DND-41 (cell line): ENCODE results near the gene MTA3.

Experiments used
- ATAC-seq: fragments of 200-7000 bp; cut with Tn5 transposase; 3 replicates; pipeline ENCODE4 v1.9.1; 2021; ENCODE audit warnings: low read depth; ENCODE audit not compliant: insufficient read depth
- DNase-seq: peaks from one replicate; pipeline ENCODE4 v3.0.0-alpha.2; 2020
- H2AFZ ChIP-seq: 2 replicates; pipeline ENCODE4 v1.6.0; 2012; ENCODE audit warnings: low read depth, low read length
- H3K27ac ChIP-seq: 2 replicates; pipeline ENCODE4 v1.5.1; 2012; ENCODE audit warnings: low read length, inconsistent platforms
- H3K27me3 ChIP-seq: fragments of 200-600 bp; sonication (generic); 2 replicates; pipeline ENCODE4 v1.6.0; 2012; ENCODE audit warnings: low read length, mild to moderate bottlenecking, inconsistent platforms; ENCODE audit not compliant: insufficient read depth, poor library complexity
- H3K36me3 ChIP-seq: 2 replicates; pipeline ENCODE4 v1.5.1; 2012; ENCODE audit warnings: low read length, inconsistent platforms; ENCODE audit not compliant: insufficient read depth
- H3K4me1 ChIP-seq: 2 replicates; pipeline ENCODE4 v1.5.1; 2012; ENCODE audit warnings: mild to moderate bottlenecking, low read length; ENCODE audit not compliant: insufficient read depth
- H3K4me2 ChIP-seq: 2 replicates; pipeline ENCODE4 v1.6.0; 2012; ENCODE audit warnings: mild to moderate bottlenecking, moderate library complexity, low read length, inconsistent platforms; ENCODE audit not compliant: insufficient read depth
- H3K4me3 ChIP-seq, 2 experiments: fragments of 200-600 bp in 1 of 2; shearing (Covaris generic) in 1 of 2; 2 replicates each; pipeline ENCODE4 v1.5.1; 2012 to 2016; ENCODE audit warnings: inconsistent platforms in 2 of 2, low read length in 2 of 2, mild to moderate bottlenecking in 2 of 2, low read depth in 1 of 2, moderate library complexity in 1 of 2
- H3K79me2 ChIP-seq: 2 replicates; pipeline ENCODE4 v1.6.0; 2012; ENCODE audit warnings: low read length, inconsistent platforms; ENCODE audit not compliant: insufficient read depth
- H3K9ac ChIP-seq: 2 replicates; pipeline ENCODE4 v1.6.0; 2012; ENCODE audit warnings: low read depth, mild to moderate bottlenecking, inconsistent platforms, low read length, moderate library complexity
- H3K9me3 ChIP-seq: 2 replicates; pipeline ENCODE4 v1.5.1; 2012; ENCODE audit warnings: low read length, moderate library complexity, mild to moderate bottlenecking, inconsistent platforms; ENCODE audit not compliant: insufficient read depth, severe bottlenecking
- H4K20me1 ChIP-seq: 2 replicates; pipeline ENCODE4 v1.6.0; 2012; ENCODE audit warnings: low read length; ENCODE audit not compliant: insufficient read depth
- CTCF ChIP-seq: IDR thresholded peaks from 2 replicates; pipeline ENCODE4 v1.5.1; 2012; ENCODE audit warnings: borderline replicate concordance, low read length, moderate library complexity, mild to moderate bottlenecking; ENCODE audit not compliant: poor library complexity, severe bottlenecking; ENCODE audit errors: extremely low read depth
- EZH2 ChIP-seq: IDR thresholded peaks from 3 replicates; pipeline ENCODE4 v1.6.1; 2012; ENCODE audit warnings: borderline replicate concordance, low read depth, mild to moderate bottlenecking, moderate library complexity, low read length, inconsistent platforms; ENCODE audit not compliant: severe bottlenecking

Gene MTA3

GRCh38 chr2:42706836-42707235 lies 138.4 kb downstream of the MTA3 start:
- H3K79me2 ChIP-seq: no peaks in the 10 kb centered on the region

GRCh38 chr2:42708179-42708578 lies 139.7 kb downstream of the MTA3 start:
- H3K4me2 ChIP-seq: no peak overlapping the region
- H3K9ac ChIP-seq: no peak overlapping the region
- no peak for TF ChIP-seq CTCF
- TF ChIP-seq EZH2: no peak
- no peaks in the 10 kb centered on the region for H3K4me1 ChIP-seq
- DNase-seq (no peak), ATAC-seq (no peak)
- H3K36me3 ChIP-seq: peaks cover 50% of the 10 kb centered on the region
- no peaks in the 10 kb centered on the region for H3K9me3 ChIP-seq
- no peaks in the 10 kb centered on the region for H3K79me2 ChIP-seq
- no peaks in the 10 kb centered on the region for H3K27me3 ChIP-seq
- no peak overlapping the region for H3K4me3 ChIP-seq
- H3K27ac ChIP-seq: no peak overlapping the region
- H2AFZ ChIP-seq: no peak overlapping the region
- H4K20me1 ChIP-seq: no peaks in the 10 kb centered on the region

More at GRCh38 chr2:42706836-42707235, 138.4 kb downstream of the MTA3 start:
- Histone ChIP-seq H4K20me1 (no peaks in the 10 kb centered on the region), H3K9me3 (no peaks in the 10 kb centered on the region), H3K27me3 (no peaks in the 10 kb centered on the region), H3K9ac (no peak overlapping the region), H2AFZ (no peak overlapping the region), H3K4me1 (no peaks in the 10 kb centered on the region), H3K4me2 (no peak overlapping the region), H3K36me3 (peaks cover 53% of the 10 kb centered on the region), H3K27ac (no peak overlapping the region), H3K4me3 (no peak overlapping the region)
- no peak for TF ChIP-seq EZH2
- TF ChIP-seq CTCF: no peak
- no peak for DNase-seq
- no peak for ATAC-seq

GRCh38 chr2:42711896-42712295 lies 143.5 kb downstream of the MTA3 start:
- no peak overlapping the region for H3K4me3 ChIP-seq
- no peaks in the 10 kb centered on the region for H3K27me3 ChIP-seq
- H3K36me3 ChIP-seq: peaks cover 32% of the 10 kb centered on the region
- no peak overlapping the region for H2AFZ ChIP-seq
- DNase-seq: no peak
- no peak for ATAC-seq
- TF ChIP-seq CTCF (no peak), EZH2 (no peak)
- H3K9ac ChIP-seq: no peak overlapping the region
- no peaks in the 10 kb centered on the region for H3K4me1 ChIP-seq
- no peak overlapping the region for H3K27ac ChIP-seq
- H3K9me3 ChIP-seq: no peaks in the 10 kb centered on the region
- no peaks in the 10 kb centered on the region for H4K20me1 ChIP-seq
- no peaks in the 10 kb centered on the region for H3K79me2 ChIP-seq
- no peak overlapping the region for H3K4me2 ChIP-seq

- no peak overlapping the region for H3K9ac ChIP-seq
- TF ChIP-seq CTCF (no peak), EZH2 (no peak)
- no peak overlapping the region for H3K4me3 ChIP-seq
- no peak overlapping the region for H2AFZ ChIP-seq
- no peaks in the 10 kb centered on the region for H4K20me1 ChIP-seq
- H3K27me3 ChIP-seq: no peaks in the 10 kb centered on the region
- no peak overlapping the region for H3K4me2 ChIP-seq
- H3K36me3 ChIP-seq: peaks cover 23% of the 10 kb centered on the region
- ATAC-seq (no peak), DNase-seq (no peak)
- no peak overlapping the region for H3K27ac ChIP-seq
- H3K9me3 ChIP-seq: no peaks in the 10 kb centered on the region
- H3K4me1 ChIP-seq: no peaks in the 10 kb centered on the region
- H3K79me2 ChIP-seq: no peaks in the 10 kb centered on the region
Measured at GRCh38 chr2:42712934-42713333, 144.5 kb downstream of the MTA3 start.
